Kidney (tissue), 14 donors: Measurements from ENCODE around the gene PRKD1. TPM values are rescaled to one million over a fixed set of nuclear protein-coding genes. Genes with fewer than 3 reads are reported as not detected.

Source experiments
- DNase-seq, 5 donors: peaks; one replicate each; pipeline ENCODE4 v3.0.0-alpha.2; 2013 to 2020
- FAIRE-seq: peaks from 2 replicates; lab custom pipeline; 2012; peaks lifted over from hg19 to GRCh38; lab: Jason Lieb, UNC
- H3K27ac ChIP-seq, 2 donors: one replicate each; pipeline ENCODE4 v1.7.0; 2013; ENCODE audit warnings: low read depth in 2 of 2, low read length in 2 of 2, inconsistent platforms in 1 of 2
- H3K27me3 ChIP-seq: one replicate; pipeline ENCODE4 v1.7.1; 2013; ENCODE audit warnings: low read length, inconsistent platforms; ENCODE audit not compliant: control insufficient read depth, insufficient read depth
- H3K36me3 ChIP-seq, 3 donors: one replicate each; pipeline versions ENCODE4 v1.7.0 to v1.7.1; 2013; ENCODE audit warnings: low read length in 3 of 3, control low read depth in 1 of 3, inconsistent platforms in 1 of 3; ENCODE audit not compliant: insufficient read depth in 3 of 3, control insufficient read depth in 2 of 3
- H3K4me1 ChIP-seq, 3 donors: one replicate each; pipeline versions ENCODE4 v1.7.0 to v1.7.1; 2013; ENCODE audit warnings: low read length in 3 of 3, inconsistent platforms in 1 of 3, low read depth in 1 of 3; ENCODE audit not compliant: control insufficient read depth in 2 of 3, insufficient read depth in 2 of 3
- H3K4me3 ChIP-seq, 3 donors: one replicate each; pipeline versions ENCODE4 v1.7.0 to v1.8.1; 2013; ENCODE audit warnings: low read length in 3 of 3, control low read depth in 1 of 3, inconsistent platforms in 1 of 3
- H3K9ac ChIP-seq, 3 donors: one replicate each; pipeline versions ENCODE4 v1.7.0 to v1.7.1; 2013; ENCODE audit warnings: low read length in 3 of 3, control low read depth in 1 of 3, inconsistent platforms in 1 of 3
- H3K9me3 ChIP-seq, 3 donors: one replicate each; pipeline versions ENCODE4 v1.7.0 to v1.7.1; 2013; ENCODE audit warnings: low read length in 3 of 3, control low read depth in 1 of 3, inconsistent platforms in 1 of 3; ENCODE audit not compliant: control insufficient read depth in 2 of 3, insufficient read depth in 1 of 3
- CTCF ChIP-seq: IDR thresholded peaks from 3 replicates; pipeline ENCODE4 v1.5.1; 2012; ENCODE audit warnings: mild to moderate bottlenecking, moderate library complexity, borderline replicate concordance; ENCODE audit not compliant: insufficient read depth; ENCODE audit errors: extremely low read depth
- intact Hi-C: fragments of 100-400 bp; cut with DNase I; formaldehyde crosslinking; loops from one replicate; pipeline ENCODE4 v1.11.1; 2022
- polyA plus RNA-seq: library from polyadenylated mRNA; stranded (reverse); fragments of 350-450 nt; fragmentation: Illumina TruSeq; extraction: RNeasy Lipid Tissue Mini Kit (QIAGEN cat#74804); gene quantifications from one replicate; pipeline ENCODE4 v1.2.3, GENCODE V29; 2014; ENCODE audit warnings: low read depth, low replicate concordance; ENCODE audit not compliant: insufficient read depth
- total RNA-seq: library from RNA; stranded (reverse); fragmentation: NEBNext Ultra II Directional; extraction: Animal tissue kit (Norgen Biotek cat#: 25700); gene quantifications from one replicate; pipeline ENCODE4 v1.2.1, GENCODE V29; 2021
- donor health status: control.
- donor health status: control.
- donor health status: control.
- donor health status: control.
- donor health status: control.
- donor health status: DM: yes; HTN: yes; CAD: no.
- donor health status: Normal renal cell carcinoma (clear cell type).

The PRKD1 gene
- total and polyA plus RNA-seq, 2 donors from 2014 or later: 14.0 to 45.1 TPM

DNA sequence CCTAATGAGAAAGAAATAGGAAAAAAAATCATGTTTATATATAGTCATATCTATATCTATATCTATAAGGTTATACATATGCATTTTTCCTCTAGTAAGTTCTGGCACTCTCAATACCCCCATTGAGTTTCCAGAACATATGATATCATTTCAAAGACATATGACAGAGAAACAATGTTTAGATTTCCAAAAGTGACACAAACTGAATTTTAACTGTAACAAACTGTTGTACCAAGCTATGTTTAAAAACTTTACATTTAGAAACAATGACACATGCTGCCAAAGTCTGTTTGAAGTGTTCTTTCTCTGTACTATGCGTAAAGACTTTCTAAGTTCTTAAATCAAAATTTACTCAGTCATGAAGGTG, 171.6 kb downstream of the PRKD1 start:
- peaks cover 0 to 7% (median 0%) of the 10 kb centered on the region in 3 donors for H3K4me1 ChIP-seq
- no peaks in the 10 kb centered on the region for H3K9me3 ChIP-seq
- intact Hi-C loops: no loop called here
- no peak for DNase-seq
- H3K27ac ChIP-seq: no peak overlapping the region
- no peak overlapping the region for H3K9ac ChIP-seq
- no peaks in the 10 kb centered on the region for H3K27me3 ChIP-seq
- no peak for FAIRE-seq
- H3K4me3 ChIP-seq: no peak overlapping the region
- no peak for TF ChIP-seq CTCF
- H3K36me3 ChIP-seq: no peaks in the 10 kb centered on the region

GRCh38 chr14:29755311-29756018, 172.2 kb downstream of the PRKD1 start:
- DNase-seq (no peak), FAIRE-seq (no peak)
- Histone ChIP-seq H3K9ac (no peak overlapping the region), H3K4me3 (no peak overlapping the region), H3K27me3 (no peaks in the 10 kb centered on the region), H3K36me3 (no peaks in the 10 kb centered on the region), H3K27ac (no peak overlapping the region), H3K4me1 (peaks cover 0 to 7% (median 0%) of the 10 kb centered on the region in 3 donors), H3K9me3 (no peaks in the 10 kb centered on the region)
- no peak for TF ChIP-seq CTCF
- intact Hi-C loops: no loop called here

- Histone ChIP-seq H3K36me3 (no peaks in the 10 kb centered on the region), H3K27me3 (no peaks in the 10 kb centered on the region), H3K9me3 (no peaks in the 10 kb centered on the region), H3K27ac (no peak overlapping the region), H3K9ac (no peak overlapping the region), H3K4me3 (no peak overlapping the region), H3K4me1 (peaks cover 0 to 7% (median 0%) of the 10 kb centered on the region in 3 donors)
- TF ChIP-seq CTCF: no peak
- FAIRE-seq (peak; percentile 62), DNase-seq (no peak)
- intact Hi-C loops: no loop called here
Measured at GRCh38 chr14:29754134-29754533, 173.5 kb downstream of the PRKD1 start.
